MCF 10A (cell line): ENCODE data around the gene USP11. TPM values are rescaled to one million over a fixed set of nuclear protein-coding genes. Genes with fewer than 3 reads are reported as not detected.

Source experiments
- BruUV-seq: library from RNA; stranded (reverse); fragments of 400-500 nt; replicated peaks from 2 replicates; lab custom pipeline; 2021; lab: Mats Ljungman, UMichigan
- CTCF ChIA-PET: fragments of 300-600 bp; sonication (Branson Sonifier 250); formaldehyde crosslinking; extraction: SDS; loops from one replicate; lab custom pipeline; 2021; ENCODE audit warnings: antibody characterized with exemption, inconsistent platforms; lab: Yijun Ruan, JAX
- POLR2A ChIA-PET: fragments of 300-600, 350-650 bp; sonication (Branson Sonifier 250); formaldehyde crosslinking; extraction: SDS; loops from one replicate; lab custom pipeline; 2020; ENCODE audit warnings: antibody characterized with exemption, inconsistent platforms; lab: Yijun Ruan, JAX
- DNase-seq: peaks from one replicate; pipeline ENCODE4 v3.0.0-alpha.2; 2018; ENCODE audit not compliant: unreplicated experiment
- H3K27ac Mint-ChIP-seq: one replicate; pipeline ENCODE4 v1.8.0; 2022; ENCODE audit warnings: mild to moderate bottlenecking, low read depth, mixed read lengths; ENCODE audit not compliant: unreplicated experiment
- H3K27me3 Mint-ChIP-seq: one replicate; pipeline ENCODE4 v1.8.0; 2022; ENCODE audit warnings: mixed read lengths; ENCODE audit not compliant: insufficient read depth, unreplicated experiment
- H3K36me3 Mint-ChIP-seq: one replicate; pipeline ENCODE4 v1.8.0; 2022; ENCODE audit warnings: mild to moderate bottlenecking, moderate library complexity, mixed read lengths; ENCODE audit not compliant: insufficient read depth, unreplicated experiment
- H3K4me1 Mint-ChIP-seq: one replicate; pipeline ENCODE4 v1.8.0; 2022; ENCODE audit warnings: mixed read lengths; ENCODE audit not compliant: insufficient read depth, unreplicated experiment
- H3K4me3 Mint-ChIP-seq: one replicate; pipeline ENCODE4 v1.8.0; 2022; ENCODE audit warnings: mild to moderate bottlenecking, moderate library complexity, mixed read lengths; ENCODE audit not compliant: unreplicated experiment
- H3K9me3 Mint-ChIP-seq: one replicate; pipeline ENCODE4 v1.8.0; 2022; ENCODE audit warnings: mixed read lengths; ENCODE audit not compliant: unreplicated experiment
- intact Hi-C: fragments of 100-400 bp; cut with micrococcal nuclease; formaldehyde crosslinking; loops from 2 replicates; pipeline ENCODE4 v1.14.1; 2022
- total RNA-seq: library from RNA; stranded (reverse); gene quantifications from 2 replicates; pipeline ENCODE4 v1.2.3, GENCODE V29; 2022
- TF ChIP-seq, protein P1 (sequence below): fragments of 200-600 bp; IDR thresholded peaks from one replicate; pipeline ENCODE4 v1.8.0; 2022; ENCODE audit warnings: antibody characterized with exemption, mild to moderate bottlenecking; ENCODE audit not compliant: unreplicated experiment

Gene USP11
- total RNA-seq, 1 experiment from 2014 or later = 20.3 TPM

DNA sequence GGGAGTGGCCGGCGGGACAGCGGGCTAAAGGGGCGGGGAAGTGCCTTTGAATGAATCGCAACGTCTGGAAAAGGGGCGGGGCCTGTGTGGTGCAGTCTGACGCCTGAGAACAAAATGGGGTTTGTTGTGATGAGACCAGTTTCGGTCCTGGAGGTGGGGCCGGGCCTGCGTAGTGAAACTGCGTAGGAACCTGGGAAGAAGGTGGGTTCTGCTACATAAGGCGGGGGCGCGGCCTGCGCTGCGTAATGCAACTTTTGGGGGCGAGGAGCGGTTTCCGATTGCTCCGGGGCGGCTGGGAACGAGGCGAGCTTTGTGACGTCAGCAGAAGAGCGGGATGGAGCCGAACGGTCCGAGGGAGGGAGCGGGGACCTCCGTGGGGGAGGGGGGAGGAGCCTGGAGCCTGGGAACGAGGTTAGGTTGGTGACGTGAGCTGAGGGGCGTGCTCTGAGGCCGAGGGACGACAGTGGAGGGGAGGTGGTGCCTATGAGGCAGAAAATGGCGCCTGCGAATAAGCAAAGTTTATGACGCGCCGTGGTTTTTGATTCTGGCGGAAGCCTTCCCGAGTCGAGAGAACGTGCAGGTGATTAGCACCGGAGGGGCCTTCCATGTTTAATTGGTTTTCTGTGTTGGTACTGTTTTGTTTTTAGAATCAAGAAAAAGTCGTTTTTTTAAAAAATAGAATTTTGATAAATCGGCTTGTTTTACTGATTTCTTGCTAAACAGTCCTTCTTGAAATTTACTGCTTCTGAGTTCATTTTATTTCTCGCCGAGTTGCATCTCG is 714 bp downstream of the USP11 start:
- peaks cover 6% of the 10 kb centered on the region for H3K4me1 Mint-ChIP-seq
- DNase-seq = peak; percentile 94
- POLR2A ChIA-PET = interaction anchor here (0.7 to 3.8 kb wide), 12 partner anchors 14 to 251 kb away, joined by 3 to 79 read pairs (median 4); partner anchors contain the start of genes CDK16, NDUFB11 and RBM10
- intact Hi-C loops = no loop called here
- CTCF ChIA-PET = interaction anchor here (0.9 kb wide), 1 partner anchor 150 kb away, joined by 3 read pairs; no protein-coding TSS in a partner anchor
- peak overlapping the region; percentile 100 for H3K27ac Mint-ChIP-seq
- peaks cover 53% of the 10 kb centered on the region for H3K27me3 Mint-ChIP-seq
- peaks cover 25% of the 10 kb centered on the region for H3K36me3 Mint-ChIP-seq
- peak overlapping the region; percentile 95 for H3K4me3 Mint-ChIP-seq
- no TSS peak for BruUV-seq
- TF ChIP-seq, protein P1, sequence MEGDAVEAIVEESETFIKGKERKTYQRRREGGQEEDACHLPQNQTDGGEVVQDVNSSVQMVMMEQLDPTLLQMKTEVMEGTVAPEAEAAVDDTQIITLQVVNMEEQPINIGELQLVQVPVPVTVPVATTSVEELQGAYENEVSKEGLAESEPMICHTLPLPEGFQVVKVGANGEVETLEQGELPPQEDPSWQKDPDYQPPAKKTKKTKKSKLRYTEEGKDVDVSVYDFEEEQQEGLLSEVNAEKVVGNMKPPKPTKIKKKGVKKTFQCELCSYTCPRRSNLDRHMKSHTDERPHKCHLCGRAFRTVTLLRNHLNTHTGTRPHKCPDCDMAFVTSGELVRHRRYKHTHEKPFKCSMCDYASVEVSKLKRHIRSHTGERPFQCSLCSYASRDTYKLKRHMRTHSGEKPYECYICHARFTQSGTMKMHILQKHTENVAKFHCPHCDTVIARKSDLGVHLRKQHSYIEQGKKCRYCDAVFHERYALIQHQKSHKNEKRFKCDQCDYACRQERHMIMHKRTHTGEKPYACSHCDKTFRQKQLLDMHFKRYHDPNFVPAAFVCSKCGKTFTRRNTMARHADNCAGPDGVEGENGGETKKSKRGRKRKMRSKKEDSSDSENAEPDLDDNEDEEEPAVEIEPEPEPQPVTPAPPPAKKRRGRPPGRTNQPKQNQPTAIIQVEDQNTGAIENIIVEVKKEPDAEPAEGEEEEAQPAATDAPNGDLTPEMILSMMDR = no peak
- no peaks in the 10 kb centered on the region for H3K9me3 Mint-ChIP-seq

DNA sequence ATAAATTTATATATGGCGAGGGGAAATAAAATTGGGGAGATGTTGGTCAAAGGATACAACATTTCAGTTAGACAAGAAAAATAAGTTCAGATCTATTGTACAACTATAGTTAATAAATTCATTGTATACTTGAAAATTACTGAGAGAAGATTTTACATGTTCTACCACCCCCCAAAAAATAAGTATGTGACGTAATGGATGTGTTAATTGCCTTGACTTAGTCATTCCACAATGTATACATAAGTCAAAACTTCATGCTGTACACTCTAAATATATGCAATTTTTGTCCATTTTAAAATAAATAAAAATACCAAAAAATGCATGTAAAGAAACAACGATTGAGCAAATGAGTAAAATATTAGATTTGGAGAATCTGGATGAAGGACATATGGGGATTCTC is 1.8 kb downstream of the USP11 start:
- BruUV-seq = no TSS peak
- Mint-ChIP-seq H3K9me3 (no peaks in the 10 kb centered on the region), H3K27me3 (peaks cover 58% of the 10 kb centered on the region), H3K4me1 (peaks cover 6% of the 10 kb centered on the region), H3K4me3 (peak overlapping the region; percentile 95), H3K36me3 (peaks cover 25% of the 10 kb centered on the region), H3K27ac (peak overlapping the region; percentile 100)
- ChIA-PET POLR2A (interaction anchor here (0.7 kb wide), 1 partner anchor 14 kb away, joined by 3 read pairs; no protein-coding TSS in a partner anchor), CTCF (no interaction called here)
- TF ChIP-seq, protein P1 = no peak
- intact Hi-C loops = no loop called here
- DNase-seq = no peak

DNA sequence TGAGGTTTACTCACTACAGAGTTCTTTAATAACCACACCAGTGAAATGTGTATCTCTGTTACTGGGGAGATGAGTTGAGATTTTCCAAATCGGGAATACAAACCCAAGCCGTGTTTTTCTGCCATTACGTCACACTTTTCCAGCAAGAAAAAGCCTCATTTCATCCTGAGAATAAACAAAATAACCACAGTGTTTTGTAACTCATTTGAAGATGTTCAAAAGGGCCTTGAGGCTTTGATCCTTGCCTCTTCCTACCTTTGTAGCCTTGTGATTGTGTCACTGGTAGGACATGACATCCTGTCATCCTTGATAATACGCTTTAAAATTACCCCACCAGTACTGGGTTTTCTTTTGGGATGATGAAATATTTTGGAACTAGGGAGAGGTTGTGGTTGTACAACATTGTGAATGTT is 2.9 kb downstream of the USP11 start:
- peaks cover 25% of the 10 kb centered on the region for H3K36me3 Mint-ChIP-seq
- ChIA-PET POLR2A (interaction anchor here (0.7 to 1.0 kb wide), 2 partner anchors 15 to 18 kb away, joined by 3 read pairs; no protein-coding TSS in a partner anchor), CTCF (interaction anchor here (0.5 kb wide), 1 partner anchor 236 kb away, joined by 3 read pairs; no protein-coding TSS in a partner anchor)
- TF ChIP-seq, protein P1 = no peak
- BruUV-seq = no TSS peak
- intact Hi-C loops = no loop called here
- no peak for DNase-seq
- no peak overlapping the region for H3K4me3 Mint-ChIP-seq
- H3K27me3 Mint-ChIP-seq = peaks cover 58% of the 10 kb centered on the region
- H3K27ac Mint-ChIP-seq = no peak overlapping the region
- H3K9me3 Mint-ChIP-seq = no peaks in the 10 kb centered on the region
- H3K4me1 Mint-ChIP-seq = peaks cover 6% of the 10 kb centered on the region

DNA sequence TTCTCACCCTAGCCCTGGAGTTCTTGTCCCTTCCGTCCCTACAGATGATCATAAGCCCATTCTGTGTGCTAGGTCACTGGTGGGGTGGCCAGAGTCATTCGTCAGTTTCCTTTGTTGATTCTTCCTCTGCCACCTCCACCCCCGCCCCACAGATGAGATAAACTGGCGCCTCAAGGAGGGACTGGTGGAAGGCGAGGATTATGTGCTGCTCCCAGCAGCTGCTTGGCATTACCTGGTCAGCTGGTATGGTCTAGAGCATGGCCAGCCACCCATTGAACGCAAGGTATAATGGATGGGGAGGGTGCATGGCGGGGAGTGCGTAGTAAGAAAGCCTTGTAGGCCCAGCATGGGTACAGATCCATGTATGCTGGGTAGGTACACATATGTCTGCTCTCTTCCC is 6.4 kb downstream of the USP11 start:
- no TSS peak for BruUV-seq
- no peak overlapping the region for H3K27ac Mint-ChIP-seq
- H3K4me1 Mint-ChIP-seq = peaks cover 6% of the 10 kb centered on the region
- peaks cover 23% of the 10 kb centered on the region for H3K36me3 Mint-ChIP-seq
- peaks cover 65% of the 10 kb centered on the region for H3K27me3 Mint-ChIP-seq
- H3K4me3 Mint-ChIP-seq = no peak overlapping the region
- intact Hi-C loops = no loop called here
- ChIA-PET POLR2A (no interaction called here), CTCF (no interaction called here)
- DNase-seq = no peak
- TF ChIP-seq, protein P1 = no peak
- H3K9me3 Mint-ChIP-seq = peaks cover 5% of the 10 kb centered on the region
